H9 (cell line): Measurements from ENCODE around the gene TRIM17. TPM values are rescaled to one million over a fixed set of nuclear protein-coding genes. Genes with fewer than 3 reads are reported as not detected.
A peak's percentile ranks its signal among the peaks of the same experiment; 100 is the strongest.

Experiments used
- DNase-seq: peaks from one replicate; pipeline ENCODE4 v3.0.0-alpha.2; 2017
- H2AFZ ChIP-seq: one replicate; pipeline ENCODE4 v1.6.1; 2013; ENCODE audit warnings: mild to moderate bottlenecking, low read length, control low read depth, moderate library complexity
- H2AK5ac ChIP-seq: 2 replicates; pipeline ENCODE4 v1.6.1; 2013; ENCODE audit warnings: low read length, control low read depth, mixed read lengths; ENCODE audit not compliant: insufficient read length
- H2BK120ac ChIP-seq: one replicate; pipeline ENCODE4 v1.6.1; 2013; ENCODE audit warnings: low read depth, mild to moderate bottlenecking, low read length, control low read depth, inconsistent platforms; ENCODE audit not compliant: poor library complexity, severe bottlenecking
- H2BK12ac ChIP-seq: 2 replicates; pipeline ENCODE4 v1.6.1; 2013; ENCODE audit warnings: low read length, control low read depth, mixed read lengths, low read depth; ENCODE audit not compliant: insufficient read length
- H2BK15ac ChIP-seq: 2 replicates; pipeline ENCODE4 v1.6.1; 2013; ENCODE audit warnings: low read depth, low read length, control low read depth
- H2BK20ac ChIP-seq: one replicate; pipeline ENCODE4 v1.6.1; 2013; ENCODE audit warnings: low read depth, mild to moderate bottlenecking, low read length, control low read depth, inconsistent platforms; ENCODE audit not compliant: poor library complexity, severe bottlenecking
- H2BK5ac ChIP-seq: 2 replicates; pipeline ENCODE4 v1.6.1; 2013; ENCODE audit warnings: low read length, control low read depth, mixed read lengths; ENCODE audit not compliant: insufficient read length
- H3K14ac ChIP-seq: 2 replicates; pipeline ENCODE4 v1.6.1; 2013; ENCODE audit warnings: low read length, control low read depth; ENCODE audit not compliant: insufficient read depth
- H3K18ac ChIP-seq: 2 replicates; pipeline ENCODE4 v1.6.1; 2013; ENCODE audit warnings: low read depth, mild to moderate bottlenecking, mixed read lengths, low read length, control low read depth; ENCODE audit not compliant: insufficient read length
- H3K23ac ChIP-seq: 2 replicates; pipeline ENCODE4 v1.6.1; 2013; ENCODE audit warnings: low read length, control low read depth, mixed read lengths, low read depth; ENCODE audit not compliant: insufficient read length
- H3K23me2 ChIP-seq: 2 replicates; pipeline ENCODE4 v1.6.1; 2013; ENCODE audit warnings: low read depth, mild to moderate bottlenecking, mixed read lengths, low read length, control low read depth; ENCODE audit not compliant: insufficient read length, poor library complexity, severe bottlenecking
- H3K27ac ChIP-seq: 2 replicates; pipeline ENCODE4 v1.5.1; 2013; ENCODE audit warnings: low read length, control low read depth, mixed read lengths, low read depth; ENCODE audit not compliant: insufficient read length
- H3K27me3 ChIP-seq: 2 replicates; pipeline ENCODE4 v1.6.1; 2013; ENCODE audit warnings: low read length, control low read depth, inconsistent platforms; ENCODE audit not compliant: insufficient read depth
- H3K4ac ChIP-seq: 2 replicates; pipeline ENCODE4 v1.6.1; 2013; ENCODE audit warnings: low read depth, mild to moderate bottlenecking, control low read depth, inconsistent platforms, low read length, moderate library complexity
- H3K4me1 ChIP-seq: 2 replicates; pipeline ENCODE4 v1.6.1; 2013; ENCODE audit warnings: low read length, control low read depth, inconsistent platforms; ENCODE audit not compliant: insufficient read depth
- H3K4me2 ChIP-seq: 2 replicates; pipeline ENCODE4 v1.6.1; 2013; ENCODE audit warnings: low read length, control low read depth, mixed read lengths; ENCODE audit not compliant: insufficient read length, insufficient read depth
- H3K56ac ChIP-seq: 2 replicates; pipeline ENCODE4 v1.6.1; 2013; ENCODE audit warnings: low read depth, mild to moderate bottlenecking, mixed read lengths, low read length, control low read depth; ENCODE audit not compliant: insufficient read length
- H3K79me1 ChIP-seq: 2 replicates; pipeline ENCODE4 v1.6.1; 2013; ENCODE audit warnings: low read depth, mild to moderate bottlenecking, moderate library complexity, low read length, control low read depth, inconsistent platforms; ENCODE audit not compliant: insufficient read depth, poor library complexity, severe bottlenecking
- H3K79me2 ChIP-seq: 2 replicates; pipeline ENCODE4 v1.6.1; 2013; ENCODE audit warnings: low read length, control low read depth, inconsistent platforms; ENCODE audit not compliant: insufficient read depth
- H3K9ac ChIP-seq: 2 replicates; pipeline ENCODE4 v1.6.1; 2013; ENCODE audit warnings: low read length, control low read depth, mixed read lengths; ENCODE audit not compliant: insufficient read length; ENCODE audit errors: extremely low read depth
- H3K9me3 ChIP-seq: one replicate; pipeline ENCODE4 v1.6.1; 2013; ENCODE audit warnings: low read depth, low read length, inconsistent platforms; ENCODE audit not compliant: control insufficient read depth
- H3T11ph ChIP-seq: one replicate; pipeline ENCODE4 v1.6.1; 2013; ENCODE audit warnings: mild to moderate bottlenecking, low read length, control low read depth, inconsistent platforms
- H4K20me1 ChIP-seq: one replicate; pipeline ENCODE4 v1.6.1; 2013; ENCODE audit not compliant: control insufficient read depth, insufficient read length, insufficient read depth
- H4K5ac ChIP-seq: 2 replicates; pipeline ENCODE4 v1.6.1; 2013; ENCODE audit warnings: low read depth, mild to moderate bottlenecking, mixed read lengths, low read length, control low read depth; ENCODE audit not compliant: insufficient read length
- H4K8ac ChIP-seq: replicated peaks from 2 replicates; pipeline ENCODE4 v1.6.1; 2013; ENCODE audit warnings: low read length, control low read depth, mixed read lengths, low read depth; ENCODE audit not compliant: insufficient read length
- H4K91ac ChIP-seq: 2 replicates; pipeline ENCODE4 v1.6.1; 2013; ENCODE audit warnings: low read depth, mild to moderate bottlenecking, moderate library complexity, mixed read lengths, low read length, control low read depth; ENCODE audit not compliant: insufficient read length
- H3K27ac Mint-ChIP-seq, 3 experiments: 2 replicates in 2 of 3; 3 replicates in 1 of 3; pipeline ENCODE4 v1.8.0; 2020 to 2021; ENCODE audit warnings: mixed read lengths in 3 of 3, mild to moderate bottlenecking in 1 of 3, moderate library complexity in 1 of 3
- H3K27me3 Mint-ChIP-seq: 2 replicates; pipeline ENCODE4 v1.8.0; 2021; ENCODE audit warnings: low read depth, mild to moderate bottlenecking, moderate library complexity, mixed read lengths
- H3K36me3 Mint-ChIP-seq, 3 experiments: 2 replicates in 2 of 3; 3 replicates in 1 of 3; pipeline ENCODE4 v1.8.0; 2020 to 2021; ENCODE audit warnings: low read depth in 3 of 3, mixed read lengths in 3 of 3; ENCODE audit not compliant: insufficient read depth in 1 of 3
- H3K4me1 Mint-ChIP-seq, 2 experiments: 2 replicates each; pipeline ENCODE4 v1.8.0; 2020; ENCODE audit warnings: mixed read lengths in 2 of 2
- H3K4me3 Mint-ChIP-seq, 2 experiments: 2 replicates in 1 of 2; 3 replicates in 1 of 2; pipeline ENCODE4 v1.8.0; 2020 to 2021; ENCODE audit warnings: mild to moderate bottlenecking in 2 of 2, mixed read lengths in 2 of 2, moderate library complexity in 1 of 2
- H3K9me3 Mint-ChIP-seq, 2 experiments: 2 replicates in 1 of 2; 3 replicates in 1 of 2; pipeline ENCODE4 v1.8.0; 2020; ENCODE audit warnings: mild to moderate bottlenecking in 2 of 2, mixed read lengths in 2 of 2, moderate library complexity in 1 of 2
- WGBS: extraction: QIAGEN DNeasy Blood & Tissue Kit; methylation state at CpG from one replicate; pipeline ENCODE4 v1.1.7; 2013; ENCODE audit warnings: missing lambda C conversion rate, low lambda C conversion rate, mixed read lengths; ENCODE audit not compliant: insufficient read length; ENCODE audit errors: extremely low coverage; 5-methylcytosine and 5-hydroxymethylcytosine counted together
- total RNA-seq: library from RNA; stranded (reverse); gene quantifications from 2 replicates; pipeline ENCODE4 v1.2.1, GENCODE V29; 2021
- TF ChIP-seq, protein P1 (sequence below): fragments of 200-600 bp; sonication (generic); conservative IDR thresholded peaks from 3 replicates; pipeline ENCODE4 v1.8.0; 2021; ENCODE audit warnings: antibody characterized with exemption, mild to moderate bottlenecking

TRIM17 gene
- total RNA-seq, 1 experiment from 2014 or later = 2.8 TPM

DNA sequence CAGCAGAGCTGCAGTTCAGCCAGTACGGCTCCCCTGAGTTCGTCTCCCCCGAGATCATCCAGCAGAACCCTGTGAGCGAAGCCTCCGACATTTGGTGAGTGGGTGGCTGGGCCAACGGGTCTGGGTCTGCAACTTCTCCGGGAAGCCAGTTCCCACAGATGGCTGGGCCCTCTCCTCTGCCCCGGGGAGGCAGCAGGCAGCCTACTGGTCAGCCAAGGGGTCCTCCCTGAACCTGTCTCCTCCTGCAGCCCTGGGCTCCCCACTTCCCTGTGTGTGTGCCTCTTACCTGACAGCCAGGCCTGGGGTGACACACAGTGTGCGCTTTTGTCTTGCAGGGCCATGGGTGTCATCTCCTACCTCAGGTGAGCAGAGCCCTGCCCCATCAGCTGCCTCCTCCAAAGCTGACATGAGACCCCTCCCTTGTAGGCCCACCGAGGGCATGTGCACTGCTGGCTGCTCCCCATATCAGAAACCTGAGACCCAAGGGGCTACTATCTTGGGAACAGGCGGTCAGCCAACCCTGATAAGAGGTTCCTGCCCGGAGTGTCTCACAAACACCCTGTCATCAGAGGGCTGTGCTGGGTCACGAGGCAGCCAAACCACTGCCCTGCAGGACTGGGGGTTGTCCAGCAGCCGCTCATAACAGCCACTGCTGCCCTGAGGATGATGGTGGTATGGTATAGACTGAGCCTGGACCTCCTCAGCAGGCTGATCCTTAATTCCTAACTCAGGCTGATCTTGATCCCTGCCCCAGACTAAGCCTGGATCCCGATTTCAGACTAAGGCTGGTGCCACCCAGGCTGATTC, 47.7 kb downstream of the TRIM17 start:
- Mint-ChIP-seq H3K4me1 (peaks cover 3 to 11% of the 10 kb centered on the region in 2 experiments; a peak in 2 of 4 replicates), H3K9me3 (no peaks in the 10 kb centered on the region), H3K36me3 (no peaks in the 10 kb centered on the region), H3K27me3 (peaks cover 3% of the 10 kb centered on the region), H3K27ac (peak overlapping the region in 1 of 3 experiments; percentile 23; a peak in 1 of 7 replicates), H3K4me3 (peak overlapping the region in 1 of 2 experiments; percentile 55; a peak in 1 of 5 replicates)
- no peak overlapping the region for H2BK5ac ChIP-seq
- H3K79me1 ChIP-seq = no peaks in the 10 kb centered on the region
- H3K56ac ChIP-seq = no peak overlapping the region
- H4K20me1 ChIP-seq = no peaks in the 10 kb centered on the region
- no peak overlapping the region for H3K27ac ChIP-seq
- no peaks in the 10 kb centered on the region; the same call in 1 of the 2 replicates for H3K27me3 ChIP-seq
- H4K5ac ChIP-seq = no peak overlapping the region
- H4K8ac ChIP-seq = no peak overlapping the region
- no peak overlapping the region for H3K4ac ChIP-seq
- H3K14ac ChIP-seq = no peak overlapping the region
- no peaks in the 10 kb centered on the region for H3K23me2 ChIP-seq
- H2BK120ac ChIP-seq = no peak overlapping the region
- WGBS = no CpG with 5 or more reads among the region's 15 CpGs
- no peaks in the 10 kb centered on the region for H3K4me1 ChIP-seq
- H2BK12ac ChIP-seq = no peak overlapping the region
- no peak overlapping the region for H2AK5ac ChIP-seq
- H2BK20ac ChIP-seq = no peak overlapping the region
- no peak overlapping the region for H3K9ac ChIP-seq
- H2AFZ ChIP-seq = no peak overlapping the region
- no peaks in the 10 kb centered on the region for H3K9me3 ChIP-seq
- TF ChIP-seq, protein P1, sequence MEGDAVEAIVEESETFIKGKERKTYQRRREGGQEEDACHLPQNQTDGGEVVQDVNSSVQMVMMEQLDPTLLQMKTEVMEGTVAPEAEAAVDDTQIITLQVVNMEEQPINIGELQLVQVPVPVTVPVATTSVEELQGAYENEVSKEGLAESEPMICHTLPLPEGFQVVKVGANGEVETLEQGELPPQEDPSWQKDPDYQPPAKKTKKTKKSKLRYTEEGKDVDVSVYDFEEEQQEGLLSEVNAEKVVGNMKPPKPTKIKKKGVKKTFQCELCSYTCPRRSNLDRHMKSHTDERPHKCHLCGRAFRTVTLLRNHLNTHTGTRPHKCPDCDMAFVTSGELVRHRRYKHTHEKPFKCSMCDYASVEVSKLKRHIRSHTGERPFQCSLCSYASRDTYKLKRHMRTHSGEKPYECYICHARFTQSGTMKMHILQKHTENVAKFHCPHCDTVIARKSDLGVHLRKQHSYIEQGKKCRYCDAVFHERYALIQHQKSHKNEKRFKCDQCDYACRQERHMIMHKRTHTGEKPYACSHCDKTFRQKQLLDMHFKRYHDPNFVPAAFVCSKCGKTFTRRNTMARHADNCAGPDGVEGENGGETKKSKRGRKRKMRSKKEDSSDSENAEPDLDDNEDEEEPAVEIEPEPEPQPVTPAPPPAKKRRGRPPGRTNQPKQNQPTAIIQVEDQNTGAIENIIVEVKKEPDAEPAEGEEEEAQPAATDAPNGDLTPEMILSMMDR = no peak
- H3K23ac ChIP-seq = no peak overlapping the region
- no peak overlapping the region for H3K18ac ChIP-seq
- no peak overlapping the region for H3K4me2 ChIP-seq
- no peak overlapping the region for H4K91ac ChIP-seq
- DNase-seq = no peak
- no peak overlapping the region for H2BK15ac ChIP-seq
- H3T11ph ChIP-seq = no peak overlapping the region
- no peaks in the 10 kb centered on the region for H3K79me2 ChIP-seq
